GM12878 (cell line): ENCODE data around the gene MMEL1. TPM values are rescaled to one million over a fixed set of nuclear protein-coding genes. Genes with fewer than 3 reads are reported as not detected.

ENCODE experiments used
- ATAC-seq: fragments of 200-7000 bp; cut with Tn5 transposase; 3 replicates; pipeline ENCODE4 v1.9.1; 2020; ENCODE audit warnings: mild to moderate bottlenecking, moderate library complexity
- BruUV-seq: library from RNA; stranded (reverse); fragments of 400-500 nt; replicated peaks from 2 replicates; lab custom pipeline; 2021; lab: Mats Ljungman, UMichigan
- CTCF ChIA-PET: fragments of 300-600 bp; sonication (Branson Sonifier 250); formaldehyde crosslinking; extraction: SDS; loops from one replicate; lab custom pipeline; 2021; ENCODE audit warnings: inconsistent platforms; lab: Yijun Ruan, JAX
- POLR2A ChIA-PET: fragments of 350-600 bp; formaldehyde crosslinking; extraction: SDS; loops from one replicate; lab custom pipeline; 2021; ENCODE audit warnings: inconsistent platforms; lab: Charles Lee
- RAD21 ChIA-PET: fragments of 300-600 bp; sonication (Branson Sonifier 250); formaldehyde crosslinking; loops from one replicate; lab custom pipeline; 2023; ENCODE audit warnings: antibody characterized with exemption; ENCODE audit not compliant: unreplicated experiment; lab: Charles Lee
- SMC1A ChIA-PET: fragments of 300-600 bp; sonication (Branson Sonifier 250); formaldehyde crosslinking; loops from one replicate; lab custom pipeline; 2023; ENCODE audit not compliant: unreplicated experiment, uncharacterized antibody; lab: Charles Lee
- DNase-seq: peaks from one replicate; pipeline ENCODE4 v3.0.0-alpha.2; 2011; ENCODE audit warnings: low read depth, low spot score
- FAIRE-seq: peaks from 3 replicates; lab custom pipeline; 2011; peaks lifted over from hg19 to GRCh38; lab: Jason Lieb, UNC
- H2AFZ ChIP-seq: 2 replicates; pipeline ENCODE4 v1.6.0; 2011; ENCODE audit warnings: low read depth, low read length, control low read depth; ENCODE audit not compliant: control insufficient read depth
- H3K27ac ChIP-seq: 2 replicates; pipeline ENCODE4 v1.5.1; 2011; ENCODE audit warnings: control low read depth; ENCODE audit not compliant: control insufficient read depth, insufficient read depth
- H3K27me3 ChIP-seq, 2 experiments: replicated peaks in 1 of 2; 2 replicates each; pipeline versions ENCODE4 v1.6.0 to v1.6.1; 2011; ENCODE audit warnings: low read length in 1 of 2; ENCODE audit not compliant: control insufficient read depth in 2 of 2, insufficient read depth in 2 of 2
- H3K36me3 ChIP-seq, 2 experiments: 2 replicates each; pipeline ENCODE4 v1.5.1; 2011; ENCODE audit warnings: low read length in 1 of 2; ENCODE audit not compliant: control insufficient read depth in 2 of 2, insufficient read depth in 2 of 2
- H3K4me1 ChIP-seq: 2 replicates; pipeline ENCODE4 v1.6.1; 2011; ENCODE audit warnings: mild to moderate bottlenecking, low read length, moderate library complexity, mixed read lengths; ENCODE audit not compliant: control insufficient read depth, insufficient read depth
- H3K4me2 ChIP-seq: 2 replicates; pipeline ENCODE4 v1.6.0; 2011; ENCODE audit warnings: control low read depth; ENCODE audit not compliant: control insufficient read depth, insufficient read depth
- H3K4me3 ChIP-seq: fragments of 200-600 bp; sonication (generic); 2 replicates; pipeline ENCODE4 v1.5.1; 2016
- H3K79me2 ChIP-seq: 2 replicates; pipeline ENCODE4 v1.6.0; 2011; ENCODE audit warnings: low read length; ENCODE audit not compliant: control insufficient read depth, insufficient read depth
- H3K9ac ChIP-seq: 2 replicates; pipeline ENCODE4 v1.8.0; 2011; ENCODE audit warnings: low read length, control low read depth, mixed read lengths; ENCODE audit not compliant: control insufficient read depth, insufficient read depth
- H3K9me3 ChIP-seq: replicated peaks from 3 replicates; pipeline ENCODE4 v1.5.1; 2011; ENCODE audit warnings: mild to moderate bottlenecking, low read length; ENCODE audit not compliant: control insufficient read depth, insufficient read depth
- H4K20me1 ChIP-seq: 2 replicates; pipeline ENCODE4 v1.6.0; 2011; ENCODE audit not compliant: control insufficient read depth, insufficient read depth
- CEBPB ChIP-seq, 2 experiments: fragments of 150-350 bp in 1 of 2; IDR thresholded peaks; 2 replicates each; pipeline ENCODE4 v1.6.1; 2012 to 2014; ENCODE audit warnings: low read depth in 2 of 2, low read length in 2 of 2, borderline replicate concordance in 1 of 2, inconsistent platforms in 1 of 2
- NR2C2 ChIP-seq: IDR thresholded peaks from 2 replicates; pipeline ENCODE4 v1.6.1; 2011; ENCODE audit warnings: borderline replicate concordance, low read depth; ENCODE audit not compliant: control insufficient read depth, insufficient read length
- YY1 ChIP-seq: IDR thresholded peaks from 2 replicates; pipeline ENCODE4 v1.6.1; 2011; ENCODE audit warnings: low read depth, mild to moderate bottlenecking, low read length
- ZBTB11 ChIP-seq: fragments of 450-650 bp; formaldehyde crosslinking; IDR thresholded peaks from 2 replicates; pipeline ENCODE4 v1.5.0; 2022; ENCODE audit warnings: mild to moderate bottlenecking, missing genetic modification characterization
- WGBS: methylation state at CpG from one replicate; pipeline ENCODE4 v1.1.6; 2016; ENCODE audit warnings: low lambda C conversion rate; ENCODE audit not compliant: insufficient replicate concordance, insufficient coverage; ENCODE audit errors: missing lambda C conversion rate; 5-methylcytosine and 5-hydroxymethylcytosine counted together
- in situ Hi-C: fragments of 300-500 bp; cut with MboI; formaldehyde crosslinking; loops from 9 replicates; pipeline ENCODE4 v1.14.3; 2018; ENCODE audit warnings: mixed read lengths
- intact Hi-C: fragments of 100-400 bp; cut with micrococcal nuclease; formaldehyde crosslinking; loops from one replicate; pipeline ENCODE4 v1.14.2; 2022; ENCODE audit not compliant: unreplicated experiment
- polyA plus RNA-seq, 11 experiments: library from polyadenylated mRNA; depleted of rRNA in 4 of 11; unstranded in 6 of 11; stranded (reverse) in 5 of 11; fragments of >200 nt; fragmentation: Nextera tagmentation in 4 of 11; fragmentation: Illumina TruSeq in 1 of 11; extraction: Ambion mirVana in 4 of 11; extraction: Trizol in 1 of 11; gene quantifications; 1 replicate in 1 of 11; 2 replicates in 10 of 11; pipeline versions ENCODE4 v1.2.1 to v1.2.3, GENCODE V29; 2011 to 2016; ENCODE audit warnings: inconsistent platforms in 2 of 11, missing spikeins in 2 of 11, low read depth in 1 of 11
- total RNA-seq, 4 experiments: library from RNA; depleted of rRNA in 3 of 4; stranded (reverse); fragments of >200 nt in 3 of 4; fragmentation: Illumina TruSeq in 1 of 4; extraction: Trizol in 1 of 4; gene quantifications; 2 replicates each; pipeline versions ENCODE4 v1.2.1 to v1.2.3, GENCODE V29; 2013 to 2021

Gene MMEL1
- total and polyA plus RNA-seq, 10 of the 15 experiments (the other 5 are each of a cell fraction or from before 2014, with no cell fraction given): 0.11 TPM; not detected in 9

GRCh38 chr1:2605509-2606395, 27.1 kb downstream of the MMEL1 start:
- intact Hi-C loops (no loop called here), in situ Hi-C loops (no loop called here)
- 56% methylated on average over 45 of the region's 48 CpGs for WGBS
- Histone ChIP-seq H3K27me3 (no peaks in the 10 kb centered on the region), H3K9ac (no peak overlapping the region), H2AFZ (no peak overlapping the region), H3K4me1 (no peaks in the 10 kb centered on the region), H3K79me2 (no peaks in the 10 kb centered on the region), H3K4me3 (no peak overlapping the region), H4K20me1 (no peaks in the 10 kb centered on the region), H3K36me3 (no peaks in the 10 kb centered on the region), H3K4me2 (no peak overlapping the region), H3K27ac (no peak overlapping the region), H3K9me3 (no peaks in the 10 kb centered on the region)
- no TSS peak for BruUV-seq
- SMC1A ChIA-PET: no interaction called here
- ATAC-seq: no peak
- TF ChIP-seq NR2C2: no peak
- TF ChIP-seq ZBTB11: no peak
- no peak for TF ChIP-seq YY1
- no peak for TF ChIP-seq CEBPB (IDR thresholded peaks at IDR 0.05; ENCODE audit: borderline replicate concordance in 1 of 2, low read depth in 2 of 2, low read length in 2 of 2)
- RAD21 ChIA-PET: no interaction called here
- no peak for DNase-seq
- CTCF ChIA-PET: no interaction called here
- FAIRE-seq: no peak
- POLR2A ChIA-PET: no interaction called here
